SJCRH30 (cell line): ENCODE measurements around the gene ZBP1. TPM values are rescaled to one million over a fixed set of nuclear protein-coding genes. Genes with fewer than 3 reads are reported as not detected.
A peak's percentile ranks its signal among the peaks of the same experiment; 100 is the strongest.

Experiments
- DNase-seq, 2 experiments: peaks; one replicate each; pipeline ENCODE4 v3.0.0-alpha.2; 2015 to 2020
- H3K27ac ChIP-seq: fragments of 250-450 bp; sonication (Bioruptor Pico); 2 replicates; pipeline ENCODE4 v1.5.1; 2020; ENCODE audit warnings: mild to moderate bottlenecking, moderate library complexity
- H3K27me3 ChIP-seq: fragments of 250-450 bp; sonication (Bioruptor Pico); 2 replicates; pipeline ENCODE4 v1.5.1; 2020; ENCODE audit warnings: mild to moderate bottlenecking, moderate library complexity
- H3K36me3 ChIP-seq: fragments of 250-450 bp; sonication (Bioruptor Pico); 2 replicates; pipeline ENCODE4 v1.5.1; 2020; ENCODE audit warnings: mild to moderate bottlenecking, moderate library complexity
- H3K4me1 ChIP-seq: fragments of 250-450 bp; sonication (Bioruptor Pico); 2 replicates; pipeline ENCODE4 v1.5.1; 2020; ENCODE audit warnings: mild to moderate bottlenecking, moderate library complexity
- H3K4me3 ChIP-seq: fragments of 250-450 bp; sonication (Bioruptor Pico); 2 replicates; pipeline ENCODE4 v1.5.1; 2020; ENCODE audit warnings: mild to moderate bottlenecking, moderate library complexity
- H3K9me3 ChIP-seq: fragments of 250-450 bp; sonication (Bioruptor Pico); replicated peaks from 2 replicates; pipeline ENCODE4 v1.5.1; 2020; ENCODE audit warnings: mild to moderate bottlenecking, moderate library complexity
- total RNA-seq: library from RNA; depleted of rRNA; stranded (reverse); fragments of >200 nt; shearing (Covaris generic); gene quantifications from 2 replicates; pipeline ENCODE4 v1.2.3, GENCODE V29; 2014

The ZBP1 gene
- total RNA-seq, 1 experiment from 2014 or later = 0.02 TPM

DNA sequence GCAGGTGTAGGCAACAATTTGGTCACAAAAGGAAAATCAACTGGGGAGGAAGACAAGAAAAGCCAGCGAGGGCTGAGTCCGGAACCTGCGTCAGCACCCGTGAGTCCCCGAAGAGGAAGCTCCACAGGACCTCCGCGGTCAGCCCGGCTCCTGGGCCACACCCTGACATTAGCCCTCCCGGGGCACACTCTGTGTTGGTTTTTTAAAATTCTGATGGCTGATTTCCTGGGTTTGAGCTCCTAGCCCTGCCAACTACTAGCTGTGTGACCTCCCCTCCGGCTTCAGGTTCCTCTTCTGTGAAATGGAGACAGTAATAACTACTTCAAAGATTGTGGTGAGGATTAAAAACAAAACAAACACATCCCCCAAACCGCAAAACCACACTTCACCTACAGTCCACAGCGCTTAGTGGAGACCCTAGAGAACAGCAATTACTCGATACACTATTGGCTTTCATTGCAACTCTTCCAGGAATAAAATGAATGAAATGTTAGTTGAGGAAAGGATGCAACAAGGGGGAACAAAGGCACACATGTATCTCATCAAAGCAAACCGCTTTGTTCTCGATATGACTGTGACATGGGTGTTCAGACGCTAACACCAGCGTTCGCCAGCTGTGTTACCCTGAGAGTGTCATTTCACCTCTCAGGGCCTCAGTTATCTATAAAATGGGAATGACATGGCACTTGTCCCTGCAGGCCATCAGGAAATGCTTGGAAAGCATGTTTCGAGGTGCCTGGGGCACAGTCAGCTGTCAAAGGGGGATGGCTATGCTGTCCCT, 985 bp downstream of the ZBP1 start:
- Histone ChIP-seq H3K27me3 (peaks cover 6% of the 10 kb centered on the region), H3K9me3 (no peaks in the 10 kb centered on the region; the same call in 1 of the 2 replicates), H3K27ac (no peak overlapping the region), H3K36me3 (no peaks in the 10 kb centered on the region), H3K4me3 (no peak overlapping the region), H3K4me1 (peaks cover 31% of the 10 kb centered on the region)
- DNase-seq = peak in 1 of 2 experiments; percentile 64

DNA sequence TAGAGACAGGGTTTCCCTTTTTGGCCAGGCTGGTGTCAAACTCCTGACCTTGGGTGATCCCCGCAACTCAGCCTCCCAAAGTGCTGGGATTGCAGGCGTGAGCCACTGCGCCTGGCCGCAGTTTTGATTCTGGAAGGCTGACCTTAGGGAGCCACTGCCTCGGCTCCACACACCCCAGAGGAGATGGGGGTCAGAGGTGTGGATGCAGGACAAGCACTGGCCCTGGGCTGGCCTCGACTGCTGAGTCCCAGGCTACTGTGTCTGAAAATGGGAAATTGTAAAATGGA, 1.5 kb downstream of the ZBP1 start:
- Histone ChIP-seq H3K4me1 (peaks cover 31% of the 10 kb centered on the region), H3K4me3 (no peak overlapping the region), H3K27me3 (peaks cover 6% of the 10 kb centered on the region), H3K27ac (no peak overlapping the region), H3K36me3 (no peaks in the 10 kb centered on the region), H3K9me3 (no peaks in the 10 kb centered on the region; the same call in 1 of the 2 replicates)
- DNase-seq = no peak

DNA sequence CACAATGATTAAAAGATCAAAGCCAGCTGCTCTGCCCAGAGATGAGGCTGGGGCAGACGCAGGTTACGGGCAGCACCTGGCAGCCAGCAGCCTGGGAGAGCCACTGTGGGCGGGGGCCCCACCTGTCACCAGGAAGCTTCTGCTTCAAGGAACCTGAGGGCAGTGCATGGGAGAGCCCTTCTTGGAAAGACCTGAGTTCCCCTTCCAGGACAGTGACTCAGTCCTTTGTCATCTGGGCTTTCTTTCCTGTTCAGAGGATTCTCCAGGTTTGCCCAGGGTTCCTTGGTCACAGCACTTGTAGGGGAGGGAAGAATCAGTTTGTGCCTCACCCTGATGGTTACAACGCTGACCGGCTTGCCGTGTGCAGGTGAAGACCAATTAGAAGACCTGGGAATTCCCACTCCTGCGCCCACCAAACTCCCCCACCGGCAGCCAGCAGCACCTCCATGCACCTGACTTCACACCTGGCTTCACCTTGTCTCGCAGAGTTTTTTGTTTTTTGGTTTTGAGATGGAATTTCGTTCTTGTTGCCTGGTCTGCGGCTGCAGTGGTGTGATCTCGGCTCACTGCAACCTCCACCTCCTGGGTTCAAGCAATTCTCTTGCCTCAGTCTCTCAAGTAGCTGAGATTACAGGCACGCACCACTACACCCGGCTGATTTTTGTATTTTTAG, 2.0 kb downstream of the ZBP1 start:
- Histone ChIP-seq H3K36me3 (no peaks in the 10 kb centered on the region), H3K4me3 (no peak overlapping the region), H3K27me3 (peaks cover 6% of the 10 kb centered on the region), H3K4me1 (peaks cover 31% of the 10 kb centered on the region), H3K9me3 (no peaks in the 10 kb centered on the region), H3K27ac (no peak overlapping the region)
- DNase-seq = no peak

DNA sequence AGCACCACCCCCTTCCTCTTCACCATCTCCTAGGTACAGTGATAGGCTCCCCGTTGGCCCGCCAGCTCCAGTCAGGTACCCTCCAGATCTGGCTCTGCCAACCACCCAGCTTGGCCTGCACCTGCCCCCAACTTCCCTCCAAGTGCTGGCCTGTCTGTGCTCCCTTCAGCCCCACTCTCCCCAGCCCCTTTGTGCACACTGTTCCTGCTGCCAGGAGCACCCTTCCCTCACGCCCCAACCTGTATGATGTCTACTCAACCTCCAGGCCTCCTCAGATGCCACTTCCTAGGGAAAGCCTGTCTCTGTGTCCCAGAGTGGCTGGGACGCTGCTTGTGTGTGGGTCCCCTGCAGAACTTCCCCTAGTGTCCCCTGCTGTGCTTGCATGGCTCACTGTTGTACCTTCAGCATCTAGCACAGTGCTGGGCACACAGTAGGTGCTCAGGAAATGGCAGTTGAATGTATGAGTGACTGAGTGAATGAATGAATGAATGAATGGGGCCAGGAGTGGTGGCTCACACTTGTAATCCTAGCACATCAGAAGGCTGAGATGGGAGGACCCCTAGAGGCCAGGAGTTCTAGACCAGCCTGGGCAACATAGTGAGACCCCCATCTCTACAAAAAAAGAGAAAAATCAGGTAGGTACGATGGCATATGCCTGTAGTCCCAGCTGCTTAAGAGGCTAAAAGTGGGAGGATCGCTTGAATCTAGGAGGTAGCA, 3.0 kb downstream of the ZBP1 start:
- Histone ChIP-seq H3K4me3 (no peak overlapping the region), H3K4me1 (peaks cover 25% of the 10 kb centered on the region), H3K9me3 (no peaks in the 10 kb centered on the region), H3K36me3 (no peaks in the 10 kb centered on the region), H3K27ac (no peak overlapping the region), H3K27me3 (peaks cover 6% of the 10 kb centered on the region)
- no peak for DNase-seq

DNA sequence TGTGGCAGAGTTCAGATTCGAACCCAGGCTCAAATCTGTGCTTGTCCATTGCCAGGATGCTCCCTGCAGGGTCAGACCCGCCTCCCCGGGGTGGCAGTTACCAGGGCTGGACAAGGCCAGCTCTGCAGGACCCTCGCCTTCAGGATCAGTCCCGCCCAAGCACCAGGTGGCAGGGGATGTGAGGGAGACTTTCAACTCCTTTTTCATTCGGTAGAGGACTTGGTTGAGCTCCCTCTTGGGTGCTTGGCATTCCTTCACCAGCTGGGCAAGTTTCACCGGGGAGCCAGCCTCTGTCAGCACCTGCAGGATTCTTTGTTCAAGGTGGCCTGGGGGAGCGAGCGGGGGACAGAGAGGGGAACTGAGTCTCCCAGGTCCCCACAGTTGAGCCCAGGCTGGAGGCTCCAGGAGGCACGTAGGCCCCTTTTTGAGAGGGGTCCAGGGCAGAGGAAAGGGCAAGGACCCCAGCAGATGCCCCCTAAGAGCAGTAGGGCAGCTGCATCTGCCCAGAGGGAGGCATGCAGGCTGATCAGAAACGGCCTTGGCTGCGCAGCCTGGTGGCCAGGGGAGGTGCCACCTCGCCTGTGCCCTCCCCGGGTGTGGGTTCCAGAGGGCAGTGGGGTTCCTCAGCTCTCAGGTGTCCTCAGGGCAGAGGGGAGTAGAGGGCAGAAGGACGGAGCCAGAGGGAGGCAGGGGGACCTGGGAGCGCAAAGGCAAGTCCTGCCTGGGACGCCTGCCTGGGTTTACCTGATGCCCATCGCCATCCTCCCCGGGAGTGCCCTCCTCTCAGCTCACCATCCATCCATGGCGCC, 3.9 kb downstream of the ZBP1 start:
- H3K4me3 ChIP-seq = no peak overlapping the region
- DNase-seq = no peak
- peaks cover 24% of the 10 kb centered on the region for H3K4me1 ChIP-seq
- peaks cover 6% of the 10 kb centered on the region for H3K27me3 ChIP-seq
- H3K9me3 ChIP-seq = no peaks in the 10 kb centered on the region
- H3K27ac ChIP-seq = no peak overlapping the region
- H3K36me3 ChIP-seq = no peaks in the 10 kb centered on the region

DNA sequence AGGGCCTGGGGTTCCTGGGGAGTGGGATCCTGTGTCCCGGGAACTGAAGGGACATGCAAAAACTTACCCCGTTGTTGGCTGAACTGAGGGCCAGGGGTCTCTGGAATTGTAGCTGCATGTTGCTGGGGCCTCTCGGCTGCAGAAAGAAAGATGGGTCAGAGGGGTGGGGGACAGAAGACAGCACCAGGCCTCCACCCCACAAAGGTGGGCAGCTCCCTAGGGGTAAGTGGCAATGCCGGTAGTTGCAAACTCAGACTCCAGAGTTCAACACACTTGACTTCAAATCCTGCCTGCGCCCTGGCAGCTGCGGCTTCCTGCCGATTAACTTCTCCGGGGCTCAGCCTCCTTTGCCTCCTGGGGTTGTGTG, 4.8 kb downstream of the ZBP1 start:
- peaks cover 15% of the 10 kb centered on the region for H3K4me1 ChIP-seq
- H3K27ac ChIP-seq = no peak overlapping the region
- H3K4me3 ChIP-seq = no peak overlapping the region
- no peaks in the 10 kb centered on the region for H3K9me3 ChIP-seq
- H3K27me3 ChIP-seq = peaks cover 9% of the 10 kb centered on the region
- no peaks in the 10 kb centered on the region for H3K36me3 ChIP-seq
- DNase-seq = no peak

DNA sequence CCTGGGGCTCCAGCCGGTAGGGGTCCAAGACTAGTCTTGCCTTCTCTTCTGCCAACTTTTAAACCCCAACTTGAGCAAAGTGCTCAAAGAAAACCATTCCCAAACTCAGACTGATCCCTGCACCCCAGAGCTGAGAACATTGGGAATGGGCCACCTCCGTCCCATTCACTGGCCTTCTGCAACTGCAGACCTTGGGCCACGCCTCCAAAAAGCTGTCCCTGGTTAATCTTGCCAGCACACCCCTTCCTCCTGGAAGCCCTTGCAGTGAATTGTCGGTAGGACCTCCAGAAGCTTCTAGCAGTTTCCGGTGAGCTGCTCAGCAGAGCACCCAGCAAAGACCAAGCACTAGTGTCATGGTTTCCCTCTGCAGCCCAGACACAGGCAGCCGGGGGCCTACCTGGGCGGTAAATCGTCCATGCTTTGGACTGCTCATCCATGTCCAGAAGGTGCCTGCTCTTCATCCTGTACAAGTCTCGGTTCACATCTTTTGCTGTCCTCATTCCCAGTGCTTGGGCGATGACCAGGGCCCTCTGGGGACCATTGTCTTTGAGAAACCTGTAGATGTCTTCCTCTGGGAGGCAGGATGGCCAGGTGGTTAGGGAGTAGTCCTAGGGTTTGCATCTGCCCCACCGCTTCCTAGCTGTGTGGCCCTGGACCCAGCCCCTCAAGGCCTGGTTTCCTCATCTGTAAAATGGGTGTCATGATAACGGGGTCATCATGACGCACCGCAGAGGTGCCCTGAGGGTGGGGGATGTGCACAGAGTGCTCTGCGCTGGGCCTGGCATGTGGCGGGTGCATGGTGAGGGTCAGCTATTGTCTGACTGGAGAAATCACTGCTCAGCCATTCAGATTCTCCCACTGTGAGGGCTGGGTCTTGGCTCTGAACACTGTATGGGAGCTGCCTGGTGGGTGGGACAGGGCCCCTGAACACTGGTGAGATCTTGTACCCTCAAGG, 5.5 kb downstream of the ZBP1 start:
- peaks cover 9% of the 10 kb centered on the region for H3K27me3 ChIP-seq
- no peaks in the 10 kb centered on the region for H3K36me3 ChIP-seq
- no peak for DNase-seq
- H3K27ac ChIP-seq = no peak overlapping the region
- no peaks in the 10 kb centered on the region for H3K9me3 ChIP-seq
- H3K4me1 ChIP-seq = peaks cover 9% of the 10 kb centered on the region
- H3K4me3 ChIP-seq = no peak overlapping the region

DNA sequence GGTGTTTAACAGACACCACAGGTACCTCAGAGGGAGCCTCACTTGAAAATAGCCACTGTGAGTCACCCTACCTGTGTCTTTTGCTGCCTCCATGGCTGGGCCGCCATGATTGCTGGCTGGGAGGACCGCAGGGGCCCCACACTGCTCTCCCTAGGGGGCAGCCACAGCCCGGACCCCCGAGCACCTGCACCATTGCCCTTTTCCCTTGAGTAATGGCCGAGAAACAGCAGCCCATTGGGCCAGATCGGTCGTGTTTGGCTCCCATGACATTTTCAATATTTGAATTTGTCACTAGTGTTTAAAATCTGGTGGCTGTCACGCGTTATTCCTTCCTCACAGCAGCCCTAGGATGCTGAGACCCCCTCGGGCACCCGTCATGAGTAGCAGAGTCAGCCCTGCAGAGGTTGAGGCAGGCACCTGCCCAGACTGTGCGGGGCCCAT, 6.7 kb downstream of the ZBP1 start:
- Histone ChIP-seq H3K27ac (no peak overlapping the region), H3K4me1 (no peaks in the 10 kb centered on the region; the same call in 1 of the 2 replicates), H3K36me3 (no peaks in the 10 kb centered on the region), H3K4me3 (no peak overlapping the region), H3K27me3 (peaks cover 5% of the 10 kb centered on the region), H3K9me3 (no peaks in the 10 kb centered on the region)
- no peak for DNase-seq

DNA sequence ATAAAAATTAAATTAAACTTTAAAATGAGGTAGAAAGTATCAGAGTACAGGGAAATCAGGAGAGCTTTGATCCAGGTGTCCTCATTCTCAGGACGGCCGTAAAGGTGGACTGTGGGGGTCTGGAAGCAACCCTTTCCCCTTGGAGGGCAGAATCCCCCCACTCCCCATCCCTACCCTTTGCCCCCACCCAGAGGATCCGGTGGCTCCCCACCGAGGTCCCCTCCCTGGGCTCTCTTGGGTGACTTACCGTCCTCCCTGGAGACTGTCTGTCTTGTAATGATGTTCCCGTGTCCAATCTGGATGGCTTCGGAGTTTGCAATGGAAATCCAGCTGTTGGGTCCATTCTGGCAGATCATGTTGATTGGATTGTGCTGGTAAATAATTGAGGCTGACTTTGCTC, 7.3 kb downstream of the ZBP1 start:
- no peaks in the 10 kb centered on the region for H3K9me3 ChIP-seq
- DNase-seq = no peak
- no peaks in the 10 kb centered on the region for H3K4me1 ChIP-seq
- peaks cover 5% of the 10 kb centered on the region for H3K27me3 ChIP-seq
- H3K4me3 ChIP-seq = no peak overlapping the region
- no peaks in the 10 kb centered on the region for H3K36me3 ChIP-seq
- H3K27ac ChIP-seq = no peak overlapping the region

DNA sequence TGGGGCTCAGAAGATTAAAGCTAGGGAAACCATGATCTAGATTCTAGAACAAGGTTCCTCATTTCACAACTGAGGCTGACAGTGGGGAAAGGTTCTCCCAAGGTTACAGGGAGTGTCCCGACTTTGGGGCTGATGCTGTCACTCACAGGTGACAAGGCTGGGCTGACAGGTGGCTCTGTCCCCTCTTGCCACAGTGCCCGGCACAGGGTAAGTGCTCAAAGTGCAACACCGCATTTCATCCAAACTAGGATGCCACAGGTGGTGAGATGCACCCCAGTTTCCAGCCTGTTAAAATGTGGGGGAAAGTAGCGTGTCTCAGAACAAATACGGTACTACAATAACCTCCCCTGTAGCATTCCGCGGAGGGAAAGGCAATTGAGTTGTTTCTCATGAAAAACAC, 7.8 kb downstream of the ZBP1 start:
- H3K27me3 ChIP-seq = peaks cover 5% of the 10 kb centered on the region
- no peak overlapping the region for H3K27ac ChIP-seq
- no peaks in the 10 kb centered on the region for H3K9me3 ChIP-seq

DNA sequence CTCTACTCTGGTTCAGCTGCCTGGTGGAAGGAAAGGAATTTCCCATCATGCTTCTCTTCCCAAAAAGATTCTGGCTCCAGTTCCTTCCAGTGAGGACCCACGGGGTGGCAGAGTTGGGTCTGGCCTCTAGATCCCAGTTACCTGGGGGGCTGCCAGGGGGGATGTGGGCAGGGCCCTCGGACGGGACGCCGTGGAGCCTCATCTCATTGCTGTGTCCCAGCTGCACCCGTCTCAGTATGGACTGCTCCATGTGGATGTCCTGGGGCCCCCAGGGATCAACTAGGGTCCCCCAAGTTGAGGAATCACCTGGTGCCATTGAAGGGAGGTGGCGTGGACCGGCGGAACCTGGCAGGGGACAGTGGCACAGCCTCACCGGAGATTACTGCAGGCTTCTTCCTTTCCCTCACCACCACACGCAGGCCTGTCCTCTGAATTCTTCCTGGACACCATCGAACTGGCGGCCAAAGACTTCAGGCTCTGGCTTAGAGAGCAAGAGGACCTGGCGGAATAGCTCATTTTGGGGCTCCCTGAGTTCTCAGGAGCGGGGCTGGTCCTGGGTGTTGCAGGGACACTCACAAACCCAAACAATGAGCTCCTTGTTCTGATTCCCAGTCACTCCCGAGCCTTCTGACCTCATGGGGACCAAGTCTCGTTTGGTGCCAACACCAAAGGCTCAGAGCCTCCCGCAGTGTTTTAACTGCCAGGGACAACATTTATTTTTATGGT, 8.5 kb downstream of the ZBP1 start:
- no peaks in the 10 kb centered on the region for H3K9me3 ChIP-seq
- peaks cover 2% of the 10 kb centered on the region for H3K27me3 ChIP-seq
- no peaks in the 10 kb centered on the region for H3K36me3 ChIP-seq
- DNase-seq = peak in 1 of 2 experiments; percentile 58
- no peaks in the 10 kb centered on the region for H3K4me1 ChIP-seq
- no peak overlapping the region for H3K4me3 ChIP-seq
- no peak overlapping the region for H3K27ac ChIP-seq

More for the DNA sequence above, 7.8 kb downstream of the ZBP1 start:
- no peak for DNase-seq
- Histone ChIP-seq H3K4me1 (no peaks in the 10 kb centered on the region), H3K36me3 (no peaks in the 10 kb centered on the region), H3K4me3 (no peak overlapping the region)

DNA sequence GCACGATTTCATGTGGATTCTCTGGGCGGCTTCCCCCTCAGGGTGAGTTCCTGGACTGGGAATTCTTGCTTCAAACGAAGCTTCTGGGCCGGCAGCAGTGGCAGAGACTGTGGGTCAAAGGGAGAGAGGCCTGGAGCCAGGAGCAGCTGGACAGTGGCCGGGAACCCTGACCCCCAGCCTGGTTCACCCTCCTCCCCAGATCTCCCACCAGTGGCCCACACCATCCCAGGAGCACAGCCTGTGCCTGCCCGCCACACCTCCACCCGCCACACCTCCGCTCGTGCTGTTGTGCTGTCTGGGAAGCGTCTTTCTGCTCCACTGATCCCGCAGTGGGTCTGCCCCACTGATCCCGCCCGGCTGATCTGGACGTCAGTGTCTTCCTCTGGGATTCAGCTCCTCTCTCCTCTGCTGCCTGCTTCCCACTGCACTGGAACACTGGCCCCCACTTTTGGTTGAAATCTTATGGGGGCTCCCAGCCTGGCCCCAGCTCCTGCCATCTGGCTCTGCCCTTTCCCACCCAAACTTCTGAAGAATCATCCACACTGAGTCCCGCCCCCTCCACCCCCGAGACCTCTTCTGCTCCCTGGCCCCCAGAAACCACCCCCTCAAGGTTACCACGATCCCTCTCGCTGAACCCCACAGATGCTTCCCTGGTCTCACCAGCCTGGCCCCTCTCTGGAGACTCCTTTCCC, 9.8 kb downstream of the ZBP1 start:
- Histone ChIP-seq H3K9me3 (no peaks in the 10 kb centered on the region), H3K27ac (no peak overlapping the region), H3K27me3 (peaks cover 6% of the 10 kb centered on the region), H3K36me3 (no peaks in the 10 kb centered on the region), H3K4me1 (no peaks in the 10 kb centered on the region), H3K4me3 (no peak overlapping the region)
- DNase-seq = no peak

DNA sequence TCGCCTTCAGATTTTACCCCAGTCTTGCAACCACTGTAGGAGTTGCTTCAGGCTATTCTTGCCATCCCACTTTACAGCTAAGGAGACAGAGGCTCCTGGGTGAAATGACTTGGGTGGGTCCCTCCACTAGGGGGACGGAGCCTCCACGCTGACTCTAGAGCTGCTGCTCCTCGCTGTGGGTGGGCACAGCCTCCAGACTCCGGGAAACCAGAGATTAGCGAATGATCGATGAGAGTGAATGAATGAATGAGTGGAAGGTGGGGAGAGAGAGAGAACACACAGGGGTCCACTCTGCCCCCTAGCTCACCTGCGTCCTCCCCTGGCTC, 10.4 kb downstream of the ZBP1 start:
- no peak overlapping the region for H3K27ac ChIP-seq
- no peaks in the 10 kb centered on the region for H3K36me3 ChIP-seq
- H3K27me3 ChIP-seq = peaks cover 6% of the 10 kb centered on the region
- no peaks in the 10 kb centered on the region for H3K4me1 ChIP-seq
- H3K4me3 ChIP-seq = no peak overlapping the region
- DNase-seq = no peak
- no peaks in the 10 kb centered on the region for H3K9me3 ChIP-seq
